ENCODE data around the gene HES1. TPM values are rescaled to one million over a fixed set of nuclear protein-coding genes. Genes with fewer than 3 reads are reported as not detected.
"Not testable (repeated sequence)": the region's sequence is repeated elsewhere in the genome, so short reads cannot be mapped to it uniquely, and the experiment has no call there.

HES1 gene
- total RNA-seq: 1 to 10 TPM; 2.3 to 2.5 TPM

- H3K27ac Mint-ChIP-seq: peak within 1 kb of the TSS; percentile 90
- CTCF ChIA-PET: interaction anchor here (0.6 to 1.9 kb wide), 4 partner anchors 165 to 468 kb away, joined by 3 to 7 read pairs (median 4); no protein-coding TSS in a partner anchor
- H3K9me3 Mint-ChIP-seq: no peaks in the 10 kb centered on the region
- peaks cover 59% of the 10 kb centered on the region for H3K27me3 Mint-ChIP-seq (ENCODE audit: low read depth)
- no peaks in the 10 kb centered on the region for H3K36me3 Mint-ChIP-seq (ENCODE audit: low read depth)
- H3K4me1 Mint-ChIP-seq (ENCODE audit: low read depth): peaks cover 41% of the 10 kb centered on the region
- H3K4me3 Mint-ChIP-seq: peak within 1 kb of the TSS; percentile 84
- peak; percentile 60 for DNase-seq
- intact Hi-C loops (cut with micrococcal nuclease): loop anchor here (1.0 to 10.0 kb wide), 11 partner anchors 33 to 1241 kb away; partner anchors contain the start of gene OPA1
These were observed at the start of gene HES1 for GRCh38 chr3:194135806-194136518. HES1 (plus strand) TSS chr3:194136148; CDS start chr3:194136381, 233 bp downstream.

- Mint-ChIP-seq H3K4me3 (no peak overlapping the region), H3K27me3 (ENCODE audit: low read depth) (no peaks in the 10 kb centered on the region), H3K27ac (no peak overlapping the region), H3K36me3 (ENCODE audit: low read depth) (no peaks in the 10 kb centered on the region), H3K9me3 (no peaks in the 10 kb centered on the region), H3K4me1 (ENCODE audit: low read depth) (peaks cover 3% of the 10 kb centered on the region)
- DNase-seq: no peak
- CTCF ChIA-PET: interaction anchor here (1.7 kb wide), 1 partner anchor 229 kb away, joined by 5 read pairs; no protein-coding TSS in a partner anchor
- intact Hi-C loops (cut with micrococcal nuclease): no loop called here
These were observed 49.4 kb upstream of the HES1 start for GRCh38 chr3:194086388-194087075.

DNA sequence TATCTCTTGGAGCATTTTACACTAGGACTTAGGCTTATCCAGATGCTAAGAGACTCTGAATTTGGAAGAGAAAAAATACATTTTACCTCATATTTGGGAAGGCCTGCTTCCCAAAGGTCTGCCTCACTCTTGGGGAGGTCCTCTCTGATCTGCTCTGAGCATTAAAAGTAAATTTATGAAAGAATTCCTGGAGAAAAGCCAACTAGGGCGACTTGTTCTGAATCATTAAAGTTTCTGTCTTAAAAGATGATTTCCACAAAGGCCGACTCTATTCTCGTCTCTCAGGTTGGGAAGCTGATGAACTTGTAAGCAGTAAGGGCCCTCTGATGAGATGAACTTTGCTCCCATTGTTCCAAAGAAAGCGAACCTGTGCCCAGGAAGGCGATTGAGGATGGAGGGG is 48.7 kb upstream of the HES1 start:
- H3K27ac Mint-ChIP-seq: no peak overlapping the region
- CTCF ChIA-PET: no interaction called here
- H3K4me3 Mint-ChIP-seq: no peak overlapping the region
- no peaks in the 10 kb centered on the region for H3K27me3 Mint-ChIP-seq (ENCODE audit: low read depth)
- intact Hi-C loops (cut with micrococcal nuclease): no loop called here
- no peaks in the 10 kb centered on the region for H3K9me3 Mint-ChIP-seq
- no peak for DNase-seq
- H3K4me1 Mint-ChIP-seq (ENCODE audit: low read depth): peaks cover 3% of the 10 kb centered on the region
- H3K36me3 Mint-ChIP-seq (ENCODE audit: low read depth): no peaks in the 10 kb centered on the region

GRCh38 chr3:194087995-194088855 is 47.7 kb upstream of the HES1 start:
- Mint-ChIP-seq H3K4me1 (ENCODE audit: low read depth) (peaks cover 3% of the 10 kb centered on the region), H3K27me3 (ENCODE audit: low read depth) (no peaks in the 10 kb centered on the region), H3K4me3 (no peak overlapping the region), H3K9me3 (no peaks in the 10 kb centered on the region), H3K27ac (peak overlapping the region; percentile 40), H3K36me3 (ENCODE audit: low read depth) (no peaks in the 10 kb centered on the region)
- no peak for DNase-seq
- CTCF ChIA-PET: no interaction called here
- intact Hi-C loops (cut with micrococcal nuclease): no loop called here

DNA sequence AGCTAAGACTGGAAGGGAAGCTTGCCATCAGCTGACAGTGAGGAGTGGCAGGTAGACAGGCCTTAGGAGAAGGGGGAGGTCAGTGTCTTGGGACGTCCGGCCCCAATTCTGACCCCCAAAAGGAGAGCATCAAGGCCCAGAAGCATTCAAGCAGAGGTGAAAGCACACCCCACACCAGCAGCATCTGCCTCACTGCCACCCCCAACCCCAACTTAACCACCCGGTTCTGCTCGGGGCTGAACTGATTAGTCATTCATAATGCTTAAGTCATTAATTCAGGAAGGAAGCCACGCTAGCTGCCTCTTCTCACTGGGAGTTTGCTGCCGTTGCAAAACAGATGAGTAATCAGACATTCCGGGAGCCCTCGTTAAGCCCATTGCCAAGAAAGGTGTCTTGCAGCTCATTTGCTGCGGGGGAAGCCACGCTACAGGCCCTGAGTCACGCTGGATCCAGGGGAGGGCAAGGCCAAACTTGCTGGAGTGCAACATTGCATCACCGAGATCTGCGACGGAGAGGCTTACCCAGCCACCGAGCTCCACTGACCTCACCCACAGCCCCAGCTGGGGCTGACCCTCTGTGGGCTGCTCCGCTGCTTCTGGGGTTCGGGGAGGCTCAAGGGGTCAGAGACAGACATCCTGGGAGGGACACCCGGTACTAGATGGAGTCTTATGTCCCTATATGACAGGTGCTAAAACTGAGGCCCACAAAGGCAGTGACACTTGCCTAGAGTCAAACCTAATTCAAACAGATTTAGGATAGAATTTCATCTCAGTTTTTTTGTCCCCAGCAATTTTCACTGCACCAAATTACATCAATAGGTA is 46.4 kb upstream of the HES1 start:
- no peaks in the 10 kb centered on the region for H3K27me3 Mint-ChIP-seq (ENCODE audit: low read depth)
- CTCF ChIA-PET: no interaction called here

GRCh38 chr3:194090178-194090555 is 45.8 kb upstream of the HES1 start:
- H3K4me1 Mint-ChIP-seq (ENCODE audit: low read depth); intact Hi-C loops (cut with micrococcal nuclease); H3K4me3 Mint-ChIP-seq; H3K9me3 Mint-ChIP-seq; CTCF ChIA-PET; H3K27me3 Mint-ChIP-seq (ENCODE audit: low read depth); H3K36me3 Mint-ChIP-seq (ENCODE audit: low read depth); H3K27ac Mint-ChIP-seq; DNase-seq: not testable (repeated sequence)

More for the DNA sequence above, 46.4 kb upstream of the HES1 start:
- Mint-ChIP-seq H3K9me3 (no peaks in the 10 kb centered on the region), H3K27ac (peak overlapping the region; percentile 36), H3K4me1 (ENCODE audit: low read depth) (peaks cover 3% of the 10 kb centered on the region), H3K4me3 (no peak overlapping the region), H3K36me3 (ENCODE audit: low read depth) (no peaks in the 10 kb centered on the region)
- DNase-seq: peak; percentile 68
- intact Hi-C loops (cut with micrococcal nuclease): no loop called here

GRCh38 chr3:194090716-194091115 is 45.2 kb upstream of the HES1 start:
- CTCF ChIA-PET: interaction anchor here (1.1 kb wide), 1 partner anchor 225 kb away, joined by 3 read pairs; no protein-coding TSS in a partner anchor
- no peaks in the 10 kb centered on the region for H3K36me3 Mint-ChIP-seq (ENCODE audit: low read depth)
- no peak overlapping the region for H3K27ac Mint-ChIP-seq
- H3K4me1 Mint-ChIP-seq (ENCODE audit: low read depth): peaks cover 12% of the 10 kb centered on the region
- H3K4me3 Mint-ChIP-seq: no peak overlapping the region
- no peaks in the 10 kb centered on the region for H3K9me3 Mint-ChIP-seq
- intact Hi-C loops (cut with micrococcal nuclease): no loop called here
- no peak for DNase-seq
- no peaks in the 10 kb centered on the region for H3K27me3 Mint-ChIP-seq (ENCODE audit: low read depth)

GRCh38 chr3:194091141-194091540 is 44.8 kb upstream of the HES1 start:
- CTCF ChIA-PET: interaction anchor here (1.1 kb wide), 1 partner anchor 224 kb away, joined by 3 read pairs; no protein-coding TSS in a partner anchor
- H3K4me3 Mint-ChIP-seq: no peak overlapping the region
- no peaks in the 10 kb centered on the region for H3K27me3 Mint-ChIP-seq (ENCODE audit: low read depth)
- H3K27ac Mint-ChIP-seq: no peak overlapping the region
- H3K9me3 Mint-ChIP-seq: no peaks in the 10 kb centered on the region
- no peak for DNase-seq
- intact Hi-C loops (cut with micrococcal nuclease): no loop called here
- peaks cover 14% of the 10 kb centered on the region for H3K4me1 Mint-ChIP-seq (ENCODE audit: low read depth)
- no peaks in the 10 kb centered on the region for H3K36me3 Mint-ChIP-seq (ENCODE audit: low read depth)

DNA sequence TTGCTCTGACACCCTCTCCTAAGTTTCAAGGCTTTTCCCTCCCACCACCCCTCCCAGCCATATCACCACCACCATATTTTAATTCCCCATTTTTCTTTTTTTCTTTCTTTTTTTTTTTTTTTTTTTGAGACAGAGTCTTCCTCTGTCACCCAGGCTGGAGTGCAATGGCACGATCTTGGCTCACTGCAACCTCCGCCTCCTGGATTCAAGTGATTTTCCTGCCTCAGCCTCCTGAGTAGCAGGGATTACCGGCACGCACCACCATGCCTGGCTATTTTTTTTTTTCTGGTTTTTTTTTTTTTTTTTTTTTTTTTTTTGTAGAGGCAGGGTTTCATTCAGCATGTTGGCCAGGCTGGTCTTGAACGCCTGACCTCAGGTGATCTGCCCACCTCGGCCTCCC is 44.1 kb upstream of the HES1 start:
- H3K9me3 Mint-ChIP-seq; CTCF ChIA-PET; intact Hi-C loops (cut with micrococcal nuclease); H3K4me3 Mint-ChIP-seq; H3K27me3 Mint-ChIP-seq (ENCODE audit: low read depth); DNase-seq; H3K36me3 Mint-ChIP-seq (ENCODE audit: low read depth); H3K27ac Mint-ChIP-seq: not testable (repeated sequence)
- H3K4me1 Mint-ChIP-seq (ENCODE audit: low read depth): peaks cover 14% of the 10 kb centered on the region

GRCh38 chr3:194092881-194093301 is 43.1 kb upstream of the HES1 start:
- H3K4me3 Mint-ChIP-seq: no peak overlapping the region
- H3K9me3 Mint-ChIP-seq: no peaks in the 10 kb centered on the region
- intact Hi-C loops (cut with micrococcal nuclease): no loop called here
- no peak for DNase-seq
- peaks cover 14% of the 10 kb centered on the region for H3K4me1 Mint-ChIP-seq (ENCODE audit: low read depth)
- no peak overlapping the region for H3K27ac Mint-ChIP-seq
- H3K36me3 Mint-ChIP-seq (ENCODE audit: low read depth): no peaks in the 10 kb centered on the region
- no peaks in the 10 kb centered on the region for H3K27me3 Mint-ChIP-seq (ENCODE audit: low read depth)
- CTCF ChIA-PET: no interaction called here

DNA sequence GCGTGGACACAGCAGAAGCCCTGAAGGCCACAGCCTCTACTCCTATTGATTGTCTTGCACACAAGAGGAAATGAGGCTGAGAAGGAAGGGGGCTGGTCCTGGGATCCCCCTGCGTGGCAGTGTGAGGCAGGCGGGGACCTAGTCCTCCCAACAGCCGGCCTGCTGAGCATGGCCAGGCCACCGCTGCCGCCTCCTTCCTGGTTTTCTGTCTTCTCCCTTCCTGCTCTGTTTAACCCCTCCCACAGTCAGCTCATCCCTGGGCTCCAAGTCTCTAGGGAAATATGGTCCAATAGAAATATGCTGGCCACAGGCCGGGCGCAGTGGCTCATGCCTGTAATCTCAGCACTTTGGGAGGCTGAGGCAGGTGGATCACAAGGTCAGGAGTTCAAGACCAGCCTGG is 42.1 kb upstream of the HES1 start:
- no peaks in the 10 kb centered on the region for H3K9me3 Mint-ChIP-seq
- H3K27ac Mint-ChIP-seq: peak overlapping the region; percentile 24
- no peak overlapping the region for H3K4me3 Mint-ChIP-seq
- H3K4me1 Mint-ChIP-seq (ENCODE audit: low read depth): peaks cover 20% of the 10 kb centered on the region
- no peaks in the 10 kb centered on the region for H3K27me3 Mint-ChIP-seq (ENCODE audit: low read depth)
- intact Hi-C loops (cut with micrococcal nuclease): no loop called here
- CTCF ChIA-PET: interaction anchor here (1.0 kb wide), 1 partner anchor 133 kb away, joined by 3 read pairs; no protein-coding TSS in a partner anchor
- DNase-seq: no peak
- H3K36me3 Mint-ChIP-seq (ENCODE audit: low read depth): no peaks in the 10 kb centered on the region
